ENCODE measurements around the gene MAP6.

Gene MAP6

GRCh38 chr11:75706260-75706729 lies 37.5 kb upstream of the MAP6 start:
- Mint-ChIP-seq H3K4me1 (no peaks in the 10 kb centered on the region), H3K27me3 (ENCODE audit: low read depth) (peaks cover 4% of the 10 kb centered on the region), H3K27ac (no peak overlapping the region), H3K4me3 (no peak overlapping the region), H3K9me3 (peaks cover 3% of the 10 kb centered on the region), H3K36me3 (ENCODE audit: low read depth) (no peaks in the 10 kb centered on the region)
- TF ChIP-seq CTCF (IDR thresholded peaks at IDR 0.05; ENCODE audit: unreplicated experiment in 3 of 3), result peak; percentile 84 to 86 (median 86)

GRCh38 chr11:75705541-75705940 lies 36.7 kb upstream of the MAP6 start:
- peaks cover 3% of the 10 kb centered on the region for H3K9me3 Mint-ChIP-seq
- no peaks in the 10 kb centered on the region for H3K4me1 Mint-ChIP-seq
- no peaks in the 10 kb centered on the region for H3K36me3 Mint-ChIP-seq (ENCODE audit: low read depth)
- no peak overlapping the region for H3K27ac Mint-ChIP-seq
- H3K4me3 Mint-ChIP-seq, result no peak overlapping the region
- TF ChIP-seq CTCF (IDR thresholded peaks at IDR 0.05; ENCODE audit: unreplicated experiment in 3 of 3), result no peak
- peaks cover 4% of the 10 kb centered on the region for H3K27me3 Mint-ChIP-seq (ENCODE audit: low read depth)

GRCh38 chr11:75703695-75704237 lies 34.9 kb upstream of the MAP6 start:
- peaks cover 3% of the 10 kb centered on the region for H3K9me3 Mint-ChIP-seq
- H3K27ac Mint-ChIP-seq, result no peak overlapping the region
- H3K4me3 Mint-ChIP-seq, result no peak overlapping the region
- H3K36me3 Mint-ChIP-seq (ENCODE audit: low read depth), result no peaks in the 10 kb centered on the region
- TF ChIP-seq CTCF (IDR thresholded peaks at IDR 0.05; ENCODE audit: unreplicated experiment in 3 of 3), result no peak
- no peaks in the 10 kb centered on the region for H3K4me1 Mint-ChIP-seq
- peaks cover 11% of the 10 kb centered on the region for H3K27me3 Mint-ChIP-seq (ENCODE audit: low read depth)

- Mint-ChIP-seq H3K4me3 (no peak overlapping the region), H3K27ac (no peak overlapping the region), H3K4me1 (no peaks in the 10 kb centered on the region), H3K9me3 (peaks cover 5% of the 10 kb centered on the region), H3K36me3 (ENCODE audit: low read depth) (no peaks in the 10 kb centered on the region), H3K27me3 (ENCODE audit: low read depth) (peaks cover 17% of the 10 kb centered on the region)
- TF ChIP-seq CTCF (IDR thresholded peaks at IDR 0.05; ENCODE audit: unreplicated experiment in 3 of 3), result no peak
Measured at GRCh38 chr11:75700940-75701339, 32.1 kb upstream of the MAP6 start.

GRCh38 chr11:75697906-75698581 lies 29.2 kb upstream of the MAP6 start:
- Mint-ChIP-seq H3K27me3 (ENCODE audit: low read depth) (peaks cover 18% of the 10 kb centered on the region), H3K27ac (no peak overlapping the region), H3K36me3 (ENCODE audit: low read depth) (no peaks in the 10 kb centered on the region), H3K9me3 (peaks cover 10% of the 10 kb centered on the region), H3K4me3 (no peak overlapping the region), H3K4me1 (no peaks in the 10 kb centered on the region)
- TF ChIP-seq CTCF (IDR thresholded peaks at IDR 0.05; ENCODE audit: unreplicated experiment in 3 of 3), result no peak

- Mint-ChIP-seq H3K9me3 (peaks cover 19% of the 10 kb centered on the region), H3K4me3 (no peak overlapping the region), H3K4me1 (no peaks in the 10 kb centered on the region), H3K36me3 (ENCODE audit: low read depth) (no peaks in the 10 kb centered on the region), H3K27me3 (ENCODE audit: low read depth) (peaks cover 19% of the 10 kb centered on the region), H3K27ac (no peak overlapping the region)
- TF ChIP-seq CTCF (IDR thresholded peaks at IDR 0.05; ENCODE audit: unreplicated experiment in 3 of 3), result no peak
Measured at GRCh38 chr11:75691804-75692203, 23.0 kb upstream of the MAP6 start.
